ENCODE results near the gene CYP39A1.
"Not testable (repeated sequence)": the region's sequence is repeated elsewhere in the genome, so short reads cannot be mapped to it uniquely, and the experiment has no call there.

Gene CYP39A1

GRCh38 chr6:46648108-46648507, 4.5 kb downstream of the CYP39A1 start:
- DNase-seq: not testable (repeated sequence)

DNA sequence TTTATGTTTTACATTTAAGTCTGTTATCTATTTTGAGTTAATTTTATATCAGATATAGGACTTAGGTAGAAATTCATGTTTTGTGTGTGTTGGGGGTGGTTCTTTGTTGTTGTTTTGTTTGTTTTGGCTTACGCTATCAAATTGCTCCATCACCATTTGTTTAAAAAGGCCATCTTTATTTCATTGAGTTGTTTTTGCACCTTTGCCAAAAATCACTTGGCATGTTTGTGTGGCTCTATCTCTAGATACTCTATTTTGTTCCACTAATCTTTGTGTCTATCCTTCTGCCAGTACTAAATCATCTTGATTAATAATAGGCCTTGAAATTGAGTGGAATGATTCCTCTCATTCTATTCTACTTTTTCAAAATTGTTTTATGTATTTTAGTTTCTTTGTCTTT, 7.4 kb downstream of the CYP39A1 start:
- no peak for DNase-seq

DNA sequence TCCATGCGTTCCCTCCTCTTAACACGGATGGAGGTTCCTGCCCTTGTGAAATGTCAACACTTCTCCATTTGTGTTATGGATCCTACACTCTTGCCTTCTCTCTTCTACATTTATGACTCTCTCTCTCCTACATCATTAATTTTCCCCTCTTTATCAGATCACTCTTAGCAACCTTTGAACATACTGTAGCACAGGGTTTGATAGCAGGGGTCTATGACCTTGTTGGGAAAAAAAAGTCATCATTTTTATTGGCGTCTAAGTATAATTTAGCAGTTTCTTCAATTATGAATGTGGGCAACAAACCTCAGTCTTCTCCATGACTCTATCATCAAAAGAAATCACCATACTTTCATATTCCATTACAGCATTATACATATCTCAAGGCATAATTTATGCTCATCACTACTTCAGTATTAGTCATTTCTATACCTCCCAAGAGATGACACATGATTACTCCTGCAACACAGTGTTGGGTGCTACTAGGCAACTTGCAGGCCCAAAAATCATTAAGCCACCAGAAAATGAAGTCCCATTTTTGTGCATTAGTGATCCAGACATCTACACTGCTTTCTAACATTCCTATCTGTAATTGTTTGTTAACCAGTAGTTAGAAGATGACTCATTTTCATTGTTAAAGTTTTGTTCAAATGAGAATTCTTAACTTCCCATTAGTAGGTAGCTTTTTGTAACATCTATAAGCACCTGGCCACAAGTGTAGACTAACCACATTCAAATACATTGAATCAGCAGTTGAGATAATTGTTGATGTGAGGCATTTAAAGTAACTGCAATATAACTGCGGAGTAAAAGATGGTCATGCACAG, 9.5 kb downstream of the CYP39A1 start:
- no peak for DNase-seq

DNA sequence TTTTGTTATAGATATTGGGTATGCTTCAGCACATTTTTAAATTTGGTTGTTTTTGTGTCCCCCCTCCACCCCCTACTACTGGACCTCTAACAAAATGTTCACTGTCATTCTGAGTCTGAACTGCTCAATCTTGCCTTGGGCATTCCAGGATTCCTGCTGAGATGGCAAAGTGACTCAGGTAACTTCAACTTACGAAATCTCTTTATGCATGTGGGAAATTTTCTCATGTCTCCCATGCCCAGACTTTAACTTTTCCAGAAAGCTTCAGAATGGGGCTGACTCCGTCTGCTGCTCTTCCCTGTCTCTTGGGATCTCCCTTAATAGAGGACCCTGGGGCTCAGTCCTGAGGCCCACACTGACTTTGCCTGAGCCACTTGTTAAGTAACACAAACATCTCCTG, 14.0 kb downstream of the CYP39A1 start:
- no peak for DNase-seq

GRCh38 chr6:46637933-46638332, 14.7 kb downstream of the CYP39A1 start:
- no peak for DNase-seq

GRCh38 chr6:46637145-46637544, 15.5 kb downstream of the CYP39A1 start:
- no peak for DNase-seq

DNA sequence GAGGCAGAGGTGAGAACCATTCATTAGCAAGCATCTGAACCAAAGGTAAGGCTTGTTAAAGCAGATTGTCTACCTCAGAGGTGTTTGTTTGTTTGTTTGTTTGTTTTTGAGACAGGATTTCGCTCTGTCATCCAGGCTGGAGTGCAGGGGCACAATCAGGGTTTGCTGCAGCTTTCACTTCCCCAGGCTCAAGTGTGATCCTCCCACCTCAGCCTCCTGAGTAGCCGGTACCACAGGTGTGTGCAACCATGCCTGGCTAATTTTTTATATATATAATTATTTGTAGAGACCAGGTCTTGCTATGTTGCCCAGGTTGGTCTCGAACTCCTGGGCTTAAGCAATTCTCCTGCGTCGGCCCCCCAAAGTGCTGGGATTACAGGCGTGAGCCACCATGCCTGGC, 17.2 kb downstream of the CYP39A1 start:
- no peak for DNase-seq

- DNase-seq: no peak
Observed at GRCh38 chr6:46632053-46632452, 20.6 kb downstream of the CYP39A1 start.

DNA sequence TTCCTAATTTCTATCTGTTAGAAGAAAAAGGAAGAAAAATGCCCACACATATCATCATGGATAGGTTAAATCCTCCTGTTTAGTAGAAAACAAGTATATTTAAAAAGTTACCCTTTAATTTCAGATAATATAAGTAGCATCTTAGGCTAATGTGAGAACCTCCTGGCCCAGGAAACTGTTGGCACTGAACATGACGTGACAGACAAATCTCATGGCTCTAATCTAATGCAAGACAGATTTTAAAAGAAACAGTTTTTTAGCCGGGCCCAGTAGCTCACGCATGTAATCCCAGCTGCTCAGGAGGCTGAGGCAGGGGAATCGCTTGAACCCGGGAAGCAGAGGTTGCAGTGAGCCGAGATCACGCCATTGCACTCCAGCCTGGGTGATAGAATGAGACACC, 22.9 kb downstream of the CYP39A1 start:
- no peak for DNase-seq

DNA sequence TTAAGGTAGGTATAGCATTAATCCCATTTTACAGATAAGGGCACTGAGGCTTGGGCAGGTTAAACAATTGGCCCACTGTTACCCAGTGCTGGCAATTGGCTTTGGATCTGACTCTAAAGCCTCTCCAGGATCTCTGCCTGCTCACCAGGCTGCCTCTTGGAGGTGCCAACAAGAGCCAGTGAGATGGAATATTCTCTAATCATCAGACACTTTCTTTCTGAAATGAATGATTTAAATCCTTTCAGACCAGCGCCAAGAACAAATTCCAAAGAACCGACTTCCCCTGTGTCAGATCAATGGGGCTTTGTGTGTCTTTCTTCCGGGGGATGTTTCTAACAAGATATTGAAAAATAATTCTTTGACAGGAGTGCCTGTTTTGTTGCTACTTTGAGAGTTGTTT, 23.6 kb downstream of the CYP39A1 start:
- no peak for DNase-seq

DNA sequence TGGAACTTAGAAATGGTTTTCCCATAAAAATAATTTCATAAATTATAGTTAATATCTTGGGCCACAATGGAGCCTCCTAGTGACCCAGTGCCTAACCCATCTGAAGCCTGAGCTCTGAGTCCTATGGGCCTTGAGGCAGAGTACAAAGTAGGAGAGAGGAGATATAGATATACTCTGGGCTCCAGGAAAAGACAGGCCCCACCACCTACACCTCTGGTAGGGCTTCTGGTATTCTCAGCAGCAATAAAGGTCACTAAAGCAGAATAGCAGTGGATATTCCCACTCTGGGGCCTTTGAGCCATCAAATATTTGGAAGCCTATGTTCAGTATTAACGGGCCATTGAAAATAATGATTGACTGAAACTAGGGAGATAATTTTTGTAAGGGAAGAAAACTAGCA, 24.1 kb downstream of the CYP39A1 start:
- DNase-seq: no peak

DNA sequence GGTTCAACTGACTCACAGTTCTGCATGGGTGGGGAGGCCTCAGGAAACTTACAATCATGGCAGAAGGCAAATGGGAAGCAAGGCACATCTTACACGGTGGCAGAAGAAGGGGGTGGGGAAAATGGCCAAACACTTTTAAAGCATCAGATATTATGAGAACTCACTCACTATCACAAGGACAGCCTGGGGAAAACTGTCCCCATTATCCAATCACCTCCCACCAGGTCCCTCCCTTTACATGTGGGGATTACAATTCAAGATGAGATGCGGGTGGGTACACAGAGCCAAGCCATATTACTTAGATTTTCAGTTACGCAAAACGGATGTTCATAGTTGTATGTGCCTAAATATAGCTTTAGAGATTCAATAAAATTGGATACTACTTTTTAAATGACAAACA, 25.6 kb downstream of the CYP39A1 start:
- no peak for DNase-seq

DNA sequence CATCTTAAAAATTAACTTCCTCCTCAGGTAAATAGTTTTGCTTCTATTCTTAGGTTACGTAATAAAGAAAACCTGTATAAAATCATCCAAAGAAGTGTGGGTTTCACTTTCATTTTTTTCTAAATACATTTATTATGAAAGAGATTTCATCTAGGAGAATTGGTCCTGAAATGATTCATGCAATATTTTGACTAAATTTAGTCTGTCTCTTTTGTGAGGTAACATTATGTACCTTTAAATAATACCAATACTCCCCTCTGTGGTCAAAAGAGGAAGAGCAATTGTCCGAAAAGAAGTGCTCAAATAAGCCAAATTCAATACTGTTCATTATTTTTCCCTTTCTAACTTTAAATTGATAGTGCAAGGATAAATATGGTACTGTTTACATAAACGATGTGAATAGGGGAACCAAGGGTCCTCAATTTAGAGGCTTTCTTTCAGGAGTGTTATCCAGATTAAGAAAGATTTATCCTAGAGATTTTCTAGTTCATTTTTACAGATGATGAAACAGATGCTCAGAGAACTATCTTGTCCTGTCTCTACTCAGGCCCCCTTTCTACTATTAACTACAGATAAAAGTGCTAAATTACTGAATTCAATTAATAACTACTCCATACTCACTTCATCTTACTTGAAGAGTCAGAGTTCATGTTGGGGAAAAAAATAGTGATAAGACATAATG, 26.2 kb downstream of the CYP39A1 start:
- no peak for DNase-seq

DNA sequence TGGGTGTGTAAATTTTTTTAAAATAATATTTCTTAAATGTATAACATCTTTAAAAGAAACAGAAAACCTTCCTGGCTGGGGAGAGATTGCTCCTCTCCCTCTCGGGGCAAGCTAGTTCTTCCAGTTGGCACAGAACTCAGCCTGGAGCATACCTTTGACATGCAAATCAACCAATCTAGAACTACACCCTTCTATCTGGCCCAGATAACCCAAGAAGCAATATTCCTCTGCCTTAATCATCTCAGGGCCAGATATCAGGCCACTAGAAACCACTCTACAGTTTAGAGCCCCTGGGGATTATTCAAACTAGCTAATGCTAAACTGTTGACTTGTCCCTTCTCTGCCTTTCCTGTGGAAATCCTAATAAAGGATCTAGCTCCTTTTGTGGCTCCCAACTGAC, 33.9 kb downstream of the CYP39A1 start:
- no peak for DNase-seq

DNA sequence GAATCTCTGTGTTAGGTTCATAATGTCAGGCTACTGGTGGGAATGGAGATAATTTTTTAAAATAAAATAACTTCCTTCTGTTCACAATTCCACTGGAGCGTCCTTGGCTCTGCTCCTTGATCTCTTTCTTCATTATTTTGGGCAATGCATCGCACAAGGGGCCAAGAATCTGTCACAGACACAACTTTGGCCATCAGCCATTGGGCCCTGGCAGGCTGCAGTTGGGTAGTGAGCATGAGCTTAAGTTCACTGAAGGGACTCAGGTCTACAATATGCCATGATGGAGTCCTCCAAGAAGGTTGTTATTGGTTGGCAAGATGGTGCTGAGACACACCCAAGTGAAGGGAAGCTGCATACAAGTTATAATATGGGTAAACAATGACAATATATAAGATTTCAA, 40.0 kb downstream of the CYP39A1 start:
- DNase-seq: no peak

- no peak for DNase-seq
Observed at GRCh38 chr6:46610862-46611553, 41.6 kb downstream of the CYP39A1 start.

DNA sequence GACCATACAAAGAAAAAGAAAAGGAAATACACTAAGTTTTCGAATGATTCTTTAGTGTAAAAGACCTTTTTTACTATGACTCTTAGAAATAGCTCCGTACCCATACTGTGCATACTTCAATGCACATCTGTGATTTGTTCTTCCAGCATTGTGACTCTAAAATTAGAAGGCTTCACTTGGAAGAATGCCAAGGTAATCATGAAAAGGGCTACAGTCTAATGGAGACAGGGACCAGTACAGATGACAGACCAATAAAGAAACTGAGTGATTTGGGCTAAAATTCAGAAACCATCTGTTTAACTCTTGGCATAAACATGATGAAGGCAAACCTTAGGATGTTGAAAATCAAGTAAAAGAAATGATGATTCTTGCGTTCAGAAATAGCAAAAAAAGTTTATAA, 46.3 kb downstream of the CYP39A1 start:
- no peak for DNase-seq

DNA sequence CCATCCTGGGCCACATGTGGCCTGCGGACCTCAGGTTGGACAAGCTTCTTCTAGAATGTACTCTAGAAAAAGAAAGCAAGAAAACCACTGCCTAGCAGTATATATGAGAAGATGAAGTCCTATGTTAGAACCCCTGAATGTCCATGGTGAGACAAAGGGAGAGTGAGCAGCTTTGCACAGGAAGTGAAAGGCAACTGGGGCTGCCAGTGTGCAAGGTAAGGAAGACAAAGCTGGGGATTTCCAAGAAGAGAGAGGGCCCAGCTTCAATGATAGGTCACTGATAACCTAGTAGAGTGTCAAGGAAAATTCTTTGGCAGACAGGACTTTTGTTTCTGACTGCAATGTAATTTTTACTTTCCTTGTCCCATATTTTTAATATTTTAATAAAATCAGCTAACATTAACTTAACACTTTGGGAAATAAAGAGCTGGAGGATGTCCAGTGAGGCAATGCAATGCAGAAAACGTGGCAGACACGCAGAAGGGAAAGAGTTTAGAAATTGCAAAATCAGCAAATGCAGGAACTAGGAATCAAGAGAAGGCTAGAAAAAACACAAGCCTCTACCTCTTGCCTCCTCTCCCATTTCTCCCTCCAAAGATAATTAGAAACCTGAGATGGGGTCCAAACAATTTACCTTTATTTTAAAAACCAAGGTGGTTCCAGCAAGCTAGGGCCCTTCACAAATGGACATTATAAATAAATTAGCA, 47.4 kb downstream of the CYP39A1 start:
- DNase-seq: no peak

DNA sequence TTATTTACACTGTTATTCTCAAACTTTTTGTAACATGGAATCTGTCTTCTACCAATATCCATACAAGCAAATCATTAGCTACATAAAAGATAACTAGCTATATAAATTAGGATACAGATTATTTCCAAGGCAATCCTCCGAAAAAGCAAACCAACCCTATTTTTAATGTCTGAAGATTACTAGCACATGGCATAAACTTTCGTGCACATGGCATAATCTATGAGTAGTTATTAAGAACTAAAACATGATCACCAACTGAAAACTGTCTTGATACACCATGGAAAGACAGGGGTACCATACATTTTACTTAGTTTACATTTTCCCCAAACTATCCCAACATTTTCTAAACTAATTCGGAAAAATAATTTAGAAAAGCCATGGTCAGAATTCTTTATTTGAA, 54.4 kb downstream of the CYP39A1 start:
- no peak for DNase-seq

DNA sequence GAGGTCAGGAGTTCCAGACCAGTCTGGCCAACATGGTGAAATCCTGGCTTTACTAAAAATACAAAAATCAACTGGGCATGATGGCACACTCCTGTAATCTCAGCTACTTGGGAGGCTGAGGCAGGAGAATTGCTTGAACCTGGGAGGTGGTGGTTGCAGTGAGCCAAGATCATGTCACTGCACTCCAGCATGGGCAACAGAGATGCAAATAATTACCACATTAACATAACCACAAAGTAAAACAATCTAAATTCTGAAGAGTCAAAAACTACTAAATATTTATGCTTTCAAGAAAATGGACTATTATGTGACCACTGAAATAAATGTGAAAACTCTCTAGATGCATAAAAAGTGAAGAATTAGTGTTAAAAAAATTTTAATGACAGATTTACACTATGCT, 59.9 kb downstream of the CYP39A1 start:
- no peak for DNase-seq

DNA sequence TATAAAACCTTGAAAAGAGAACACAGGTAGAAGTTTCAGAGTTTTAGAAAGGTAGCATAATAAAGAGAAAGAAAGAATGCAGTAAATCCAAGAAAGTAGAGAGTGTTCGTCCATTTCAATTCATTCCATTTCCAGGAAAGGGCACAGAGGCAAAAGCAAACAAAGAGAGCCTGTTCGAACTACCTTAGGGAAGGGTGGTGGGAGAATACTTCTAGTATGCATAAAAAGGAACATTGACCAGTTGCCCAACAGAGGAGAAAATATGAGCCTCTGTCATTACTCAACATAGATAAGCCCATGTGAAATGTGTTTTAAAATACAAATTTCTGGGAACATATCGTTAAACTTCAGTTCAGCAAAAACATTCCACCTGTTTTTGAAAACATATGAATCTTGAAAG, 60.6 kb downstream of the CYP39A1 start:
- DNase-seq: no peak

DNA sequence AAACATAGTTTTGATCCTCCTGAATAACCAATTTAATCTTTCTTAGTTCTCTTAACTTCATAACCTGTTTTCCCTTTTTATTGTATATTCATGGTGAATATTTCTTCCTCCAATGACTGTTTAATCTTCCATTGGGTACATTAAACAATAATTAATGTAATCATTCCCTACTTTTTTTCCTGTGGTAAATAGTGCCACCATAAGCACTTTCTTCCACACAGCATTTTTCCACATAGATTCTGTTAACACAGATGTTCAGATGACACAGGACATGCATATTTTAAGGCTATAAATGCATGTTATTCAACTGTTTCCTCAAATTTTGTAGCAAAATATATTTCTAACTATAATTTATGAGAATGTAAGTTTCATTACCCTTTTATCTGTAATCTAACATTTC, 61.9 kb downstream of the CYP39A1 start:
- no peak for DNase-seq

DNA sequence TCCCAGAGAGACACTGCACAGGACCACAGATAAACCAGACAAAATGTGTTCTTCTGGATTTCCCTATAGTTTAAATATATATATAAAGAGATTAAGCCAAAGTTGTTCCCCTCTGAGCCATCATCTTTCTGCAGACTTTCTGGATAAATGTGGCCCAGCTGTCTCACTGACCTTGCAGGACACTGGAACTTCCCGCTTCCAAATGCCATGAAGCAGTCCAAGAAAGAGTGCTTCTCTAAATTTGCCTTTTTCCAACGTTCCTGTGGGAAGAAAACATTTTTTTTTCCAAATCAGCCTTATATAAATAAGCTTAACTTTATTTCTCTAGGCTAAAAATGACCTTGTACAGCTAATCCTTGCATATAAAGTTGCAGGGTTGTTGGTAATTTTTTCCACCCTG, 65.7 kb downstream of the CYP39A1 start:
- DNase-seq: no peak

Data from stimulated activated CD4-positive, alpha-beta T cell treated with anti-CD3 and anti-CD28 coated beads, Interleukin-4, amount 100 ng/mL, for 1 hour (primary cell).